ENCODE data around the gene PDE6H. TPM values are rescaled to one million over a fixed set of nuclear protein-coding genes. Genes with fewer than 3 reads are reported as not detected.

PDE6H gene
- total RNA-seq, 2 donors from 2014 or later = not detected

- TF ChIP-seq, protein P1, sequence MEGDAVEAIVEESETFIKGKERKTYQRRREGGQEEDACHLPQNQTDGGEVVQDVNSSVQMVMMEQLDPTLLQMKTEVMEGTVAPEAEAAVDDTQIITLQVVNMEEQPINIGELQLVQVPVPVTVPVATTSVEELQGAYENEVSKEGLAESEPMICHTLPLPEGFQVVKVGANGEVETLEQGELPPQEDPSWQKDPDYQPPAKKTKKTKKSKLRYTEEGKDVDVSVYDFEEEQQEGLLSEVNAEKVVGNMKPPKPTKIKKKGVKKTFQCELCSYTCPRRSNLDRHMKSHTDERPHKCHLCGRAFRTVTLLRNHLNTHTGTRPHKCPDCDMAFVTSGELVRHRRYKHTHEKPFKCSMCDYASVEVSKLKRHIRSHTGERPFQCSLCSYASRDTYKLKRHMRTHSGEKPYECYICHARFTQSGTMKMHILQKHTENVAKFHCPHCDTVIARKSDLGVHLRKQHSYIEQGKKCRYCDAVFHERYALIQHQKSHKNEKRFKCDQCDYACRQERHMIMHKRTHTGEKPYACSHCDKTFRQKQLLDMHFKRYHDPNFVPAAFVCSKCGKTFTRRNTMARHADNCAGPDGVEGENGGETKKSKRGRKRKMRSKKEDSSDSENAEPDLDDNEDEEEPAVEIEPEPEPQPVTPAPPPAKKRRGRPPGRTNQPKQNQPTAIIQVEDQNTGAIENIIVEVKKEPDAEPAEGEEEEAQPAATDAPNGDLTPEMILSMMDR (IDR thresholded peaks at IDR 0.05) = no peak
- no peak for TF ChIP-seq POLR2AphosphoS5 (IDR thresholded peaks at IDR 0.05)
- TF ChIP-seq POLR2A (IDR thresholded peaks at IDR 0.05) = no peak
- DNase-seq (ENCODE audit: low spot score) = no peak
- Histone ChIP-seq H3K4me3 (peak overlapping the region; percentile 17 to 23), H3K27me3 (replicated peaks; ENCODE audit: insufficient read depth) (no peaks in the 10 kb centered on the region), H3K9me3 (no peaks in the 10 kb centered on the region), H3K4me1 (replicated peaks) (peaks cover 2% of the 10 kb centered on the region), H3K27ac (peak overlapping the region; percentile 13 to 17), H3K36me3 (no peaks in the 10 kb centered on the region)
- WGBS = 85% methylated on average over 4 of the region's 4 CpGs
- intact Hi-C loops (cut with DNase I) = no loop called here
Measured at GRCh38 chr12:14959916-14960496, 12.8 kb upstream of the PDE6H start.

DNA sequence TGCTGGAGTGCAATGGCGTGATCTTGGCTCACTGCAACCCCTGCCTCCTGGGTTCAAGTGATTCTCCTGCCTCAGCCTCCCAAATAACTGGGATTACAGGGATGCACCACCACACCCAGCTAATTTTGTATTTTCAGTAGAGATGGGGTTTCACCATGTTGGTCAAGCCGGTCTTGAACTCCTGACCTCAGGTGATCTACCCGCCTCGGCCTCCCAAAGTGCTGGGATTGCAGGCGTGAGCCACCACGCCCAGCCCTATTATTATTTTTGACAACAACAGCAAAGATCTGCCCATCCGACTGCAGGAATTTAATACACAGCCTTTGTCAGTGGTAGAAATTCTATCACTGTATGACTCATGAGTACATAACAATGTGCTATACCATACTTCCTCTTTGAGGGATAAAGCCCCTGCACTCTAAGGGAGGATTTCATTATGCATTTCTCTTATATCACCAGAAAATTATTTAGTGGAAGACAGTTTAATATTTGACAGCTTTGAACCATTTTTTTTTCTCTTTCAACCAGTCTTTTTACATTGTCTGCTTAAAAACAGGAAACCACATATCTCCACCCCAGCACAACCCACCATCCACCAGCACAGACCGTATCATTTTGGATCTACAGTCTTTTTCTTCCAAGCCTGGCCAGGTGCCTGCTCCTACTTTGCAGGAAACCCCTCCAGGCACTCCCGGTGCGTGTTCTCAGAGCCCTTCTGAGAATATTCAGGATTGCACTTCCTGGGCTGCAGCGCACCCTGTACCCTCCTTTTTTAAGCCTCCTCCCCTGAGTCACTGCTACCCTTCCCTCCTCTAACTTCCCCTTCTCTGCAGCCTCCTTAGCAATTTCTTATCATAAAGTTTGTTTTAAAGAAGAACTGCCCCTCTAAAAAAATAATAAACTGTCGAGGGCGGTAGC, 12.0 kb upstream of the PDE6H start:
- intact Hi-C loops (cut with DNase I) = no loop called here
- peak overlapping the region; percentile 13 to 45 for H3K27ac ChIP-seq
- TF ChIP-seq, protein P1 (IDR thresholded peaks at IDR 0.05) = no peak
- TF ChIP-seq POLR2A (IDR thresholded peaks at IDR 0.05) = no peak
- TF ChIP-seq POLR2AphosphoS5 (IDR thresholded peaks at IDR 0.05) = no peak
- H3K27me3 ChIP-seq (replicated peaks; ENCODE audit: insufficient read depth) = no peaks in the 10 kb centered on the region
- H3K4me3 ChIP-seq = peak overlapping the region; percentile 17 to 23
- H3K4me1 ChIP-seq (replicated peaks) = peaks cover 2% of the 10 kb centered on the region
- H3K36me3 ChIP-seq = no peaks in the 10 kb centered on the region
- 49% methylated on average over 13 of the region's 13 CpGs for WGBS
- no peaks in the 10 kb centered on the region for H3K9me3 ChIP-seq
- no peak for DNase-seq (ENCODE audit: low spot score)

GRCh38 chr12:14961466-14962152, 11.2 kb upstream of the PDE6H start, which contains the start of gene ARHGDIB:
Gene ARHGDIB, minus strand, starts transcription at chr12:14961601. Its CDS starts 10,889 bp downstream, at chr12:14950712.
- H3K27ac ChIP-seq = peak within 1 kb of the TSS; percentile 13 to 45
- no peaks in the 10 kb centered on the region for H3K27me3 ChIP-seq (replicated peaks; ENCODE audit: insufficient read depth)
- H3K4me3 ChIP-seq = peak within 1 kb of the TSS; percentile 17 to 23
- intact Hi-C loops (cut with DNase I) = no loop called here
- 31% methylated on average over 14 of the region's 14 CpGs for WGBS
- H3K9me3 ChIP-seq = no peaks in the 10 kb centered on the region
- H3K36me3 ChIP-seq = no peaks in the 10 kb centered on the region
- peaks cover 2% of the 10 kb centered on the region for H3K4me1 ChIP-seq (replicated peaks)
- TF ChIP-seq POLR2A (IDR thresholded peaks at IDR 0.05) (peak; percentile 5), POLR2AphosphoS5 (IDR thresholded peaks at IDR 0.05) (peak; percentile 19)
- TF ChIP-seq, protein P1 (IDR thresholded peaks at IDR 0.05) = no peak
- peak; percentile 22 for DNase-seq (ENCODE audit: low spot score)

DNA sequence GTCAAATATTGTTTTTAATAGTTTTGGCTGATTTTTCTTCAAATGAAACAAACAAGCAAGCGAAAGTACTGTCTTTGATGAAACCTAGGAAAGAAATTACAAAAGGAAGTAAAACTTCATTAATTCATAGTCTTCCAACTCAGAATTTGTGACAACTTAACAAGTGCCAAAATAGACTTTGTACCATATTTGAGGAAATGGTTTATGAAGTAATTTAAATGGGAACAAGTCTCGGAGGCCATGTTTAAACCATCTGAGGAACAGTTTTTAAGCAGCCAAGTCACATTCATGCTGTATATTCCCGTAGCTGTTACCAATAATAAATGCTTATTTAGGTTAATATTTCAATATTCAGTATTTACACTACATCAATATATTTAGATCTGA, 10.7 kb upstream of the PDE6H start:
- Histone ChIP-seq H3K4me3 (no peak overlapping the region), H3K27ac (peak overlapping the region in 1 of 2 donors; percentile 5), H3K9me3 (no peaks in the 10 kb centered on the region), H3K4me1 (replicated peaks) (peaks cover 2% of the 10 kb centered on the region), H3K36me3 (no peaks in the 10 kb centered on the region), H3K27me3 (replicated peaks; ENCODE audit: insufficient read depth) (no peaks in the 10 kb centered on the region)
- TF ChIP-seq, protein P1 (IDR thresholded peaks at IDR 0.05) = no peak
- TF ChIP-seq POLR2A (IDR thresholded peaks at IDR 0.05) = no peak
- no peak for TF ChIP-seq POLR2AphosphoS5 (IDR thresholded peaks at IDR 0.05)
- 87% methylated on average over 3 of the region's 3 CpGs for WGBS
- DNase-seq (ENCODE audit: low spot score) = no peak
- intact Hi-C loops (cut with DNase I) = no loop called here

Measured in prostate gland (tissue), 2 donors.